ENCODE measurements around the gene FANCD2.

FANCD2 gene

DNA sequence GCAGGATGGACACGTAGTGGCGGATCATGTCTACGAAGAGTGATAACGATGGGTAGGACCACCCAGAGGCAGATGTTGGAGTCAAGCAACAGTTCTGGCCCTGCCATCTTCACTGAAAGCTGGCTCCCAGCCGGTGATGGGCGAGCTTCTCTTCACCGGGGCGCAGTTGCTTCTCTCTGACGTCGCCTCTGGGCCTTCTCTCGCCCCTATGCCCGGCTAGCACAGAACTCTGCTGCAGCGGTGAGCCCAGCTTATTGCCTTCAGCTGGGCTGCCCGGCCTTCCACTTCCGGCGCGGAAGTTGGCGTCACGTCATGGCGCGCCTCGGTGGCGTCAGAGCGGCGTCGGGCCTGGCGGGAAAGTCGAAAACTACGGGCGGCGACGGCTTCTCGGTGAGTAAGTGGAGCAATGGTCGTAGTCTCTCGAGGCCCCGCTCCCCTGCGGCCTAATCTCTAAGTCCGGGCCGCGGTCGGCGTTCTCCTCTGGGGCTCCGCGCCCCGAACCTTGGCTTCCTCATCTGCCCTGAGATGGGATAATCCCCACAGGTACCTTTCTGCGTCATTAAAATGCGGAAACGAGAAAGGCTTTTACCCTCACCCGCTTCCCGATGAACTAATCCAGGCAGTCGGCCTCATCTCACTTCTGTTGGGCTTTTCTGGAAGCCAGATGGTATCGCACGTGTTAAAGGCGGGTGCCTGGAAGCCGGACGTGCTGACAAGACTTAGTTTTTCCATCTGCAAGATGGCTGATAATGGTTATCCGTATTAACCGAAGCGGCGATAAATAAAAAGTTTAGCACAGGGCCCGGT is at the start of gene FANCD2:
FANCD2 (plus strand) TSS at position 354 of the 807 bp plus-strand sequence. CDS start 2,221 bp downstream, outside the sequence.
- peak within 1 kb of the TSS; percentile 96 for H3K4me3 ChIP-seq
- no peak for TF ChIP-seq CTCF (IDR thresholded peaks at IDR 0.05)
- H3K27ac ChIP-seq = peak within 1 kb of the TSS; percentile 35 to 86
- DNase-seq (ENCODE audit: low spot score) = peak; percentile 92

DNA sequence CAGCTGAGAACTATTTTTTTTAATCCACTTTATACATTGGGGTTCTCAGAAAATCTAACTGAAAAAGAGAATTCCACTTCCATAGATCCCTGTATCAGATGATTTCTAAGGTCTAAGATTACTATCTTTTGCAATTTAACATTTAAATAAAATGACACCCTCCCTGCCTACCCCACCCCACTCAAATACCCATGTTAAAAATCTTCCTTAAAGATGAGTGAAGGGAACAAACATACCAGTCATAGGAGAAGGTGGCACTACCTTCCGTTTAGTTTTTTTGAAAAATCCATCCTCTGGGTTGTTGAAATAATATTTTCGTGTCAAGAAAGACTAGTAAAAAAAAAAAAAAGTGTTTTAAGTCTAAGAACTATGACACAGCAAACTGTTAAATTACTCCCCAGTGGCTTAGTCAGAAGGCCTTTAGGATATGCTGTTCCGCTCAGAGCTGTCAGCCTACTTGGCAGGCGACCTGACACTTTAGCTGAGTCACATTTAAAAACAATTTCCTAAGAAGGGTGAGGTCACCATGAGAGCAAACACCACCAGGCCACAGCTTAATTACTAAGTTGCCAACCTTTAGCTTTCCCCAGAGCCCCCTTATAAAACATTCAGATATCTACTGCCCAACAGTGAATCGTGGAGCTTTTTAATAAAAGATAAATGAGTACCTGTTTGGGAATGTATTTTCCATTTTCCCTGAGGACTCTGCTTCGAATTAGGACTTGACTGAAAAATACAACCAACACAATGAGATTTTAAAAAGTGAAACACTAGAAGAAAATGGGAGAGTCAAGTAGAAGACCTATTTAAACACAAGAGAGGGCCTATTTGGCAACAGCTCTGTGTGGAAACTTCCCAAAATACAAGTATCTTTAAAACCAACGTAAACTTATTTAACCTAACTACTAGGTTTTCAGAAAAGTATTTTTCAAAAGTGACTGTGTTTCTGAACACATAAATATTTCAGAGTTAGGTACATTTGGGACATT is 49.2 kb upstream of the FANCD2 start:
- no peak for TF ChIP-seq CTCF (IDR thresholded peaks at IDR 0.05)
- peak; percentile 88 for DNase-seq (ENCODE audit: low spot score)
- Histone ChIP-seq H3K4me3 (no peak overlapping the region), H3K27ac (peak overlapping the region; percentile 73 to 78)

DNA sequence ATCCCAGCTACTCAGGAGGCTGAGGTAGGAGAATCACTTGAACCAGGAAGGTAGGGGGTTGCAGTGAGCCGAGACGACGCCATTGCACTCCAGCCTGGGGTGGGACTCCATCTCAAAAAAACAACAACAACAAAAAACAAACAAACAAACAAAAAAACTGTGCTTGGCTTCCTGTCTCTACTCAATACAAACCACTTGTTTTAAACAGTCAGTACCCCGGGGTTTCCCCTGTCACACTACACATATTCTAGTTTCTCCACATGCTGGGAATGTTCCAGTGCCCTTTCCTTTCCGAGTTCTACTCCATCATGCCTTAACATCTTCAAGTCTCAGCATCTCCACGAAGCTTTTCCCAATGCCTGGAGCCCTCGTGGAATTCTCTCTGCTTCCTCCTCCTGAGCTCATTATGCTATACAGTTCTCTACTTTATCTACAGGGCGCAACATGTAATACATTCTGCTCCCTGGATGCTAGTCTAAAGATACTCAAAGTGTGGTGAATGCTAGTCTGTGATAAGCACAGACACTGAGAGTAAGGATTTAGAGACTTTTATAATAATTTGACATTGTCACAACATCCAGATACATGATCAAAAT is 47.4 kb upstream of the FANCD2 start:
- H3K27ac ChIP-seq = peak overlapping the region in 1 of 2 donors; percentile 78
- no peak for TF ChIP-seq CTCF (IDR thresholded peaks at IDR 0.05)
- no peak for DNase-seq (ENCODE audit: low spot score)
- H3K4me3 ChIP-seq = no peak overlapping the region

DNA sequence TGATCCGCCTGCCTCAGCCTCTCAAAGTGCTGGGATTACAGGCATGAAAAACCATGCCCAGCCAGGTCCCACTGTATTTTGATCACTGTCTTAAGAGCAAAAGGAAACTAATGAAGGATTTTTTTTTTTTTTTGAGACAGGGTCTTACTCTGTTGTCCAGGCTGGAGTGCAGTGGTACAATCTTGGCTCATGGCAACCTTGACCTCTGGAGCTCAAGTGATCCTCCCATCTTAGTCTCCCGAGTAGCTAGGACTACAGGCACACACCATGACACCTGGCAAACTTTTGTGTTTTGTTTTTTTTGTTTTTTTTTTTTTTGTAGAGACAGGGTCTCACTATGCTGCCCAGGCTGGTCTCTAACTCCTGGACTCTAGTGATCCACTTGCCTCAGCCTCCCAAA is 46.0 kb upstream of the FANCD2 start:
- H3K27ac ChIP-seq = no peak overlapping the region
- DNase-seq (ENCODE audit: low spot score) = no peak
- H3K4me3 ChIP-seq = no peak overlapping the region
- no peak for TF ChIP-seq CTCF (IDR thresholded peaks at IDR 0.05)

- TF ChIP-seq CTCF (IDR thresholded peaks at IDR 0.05) = no peak
- Histone ChIP-seq H3K4me3 (peak overlapping the region; percentile 82), H3K27ac (peak overlapping the region; percentile 71 to 80)
- DNase-seq (ENCODE audit: low spot score) = peak; percentile 74
Observed at GRCh38 chr3:9986230-9986725, 40.0 kb upstream of the FANCD2 start.

GRCh38 chr3:9994086-9994844 is 32.0 kb upstream of the FANCD2 start:
- no peak overlapping the region for H3K4me3 ChIP-seq
- no peak for TF ChIP-seq CTCF (IDR thresholded peaks at IDR 0.05)
- H3K27ac ChIP-seq = no peak overlapping the region
- DNase-seq (ENCODE audit: low spot score) = no peak
